ENCODE data around the gene UBL3.
A peak's percentile ranks its signal among the peaks of the same experiment; 100 is the strongest.

The UBL3 gene

DNA sequence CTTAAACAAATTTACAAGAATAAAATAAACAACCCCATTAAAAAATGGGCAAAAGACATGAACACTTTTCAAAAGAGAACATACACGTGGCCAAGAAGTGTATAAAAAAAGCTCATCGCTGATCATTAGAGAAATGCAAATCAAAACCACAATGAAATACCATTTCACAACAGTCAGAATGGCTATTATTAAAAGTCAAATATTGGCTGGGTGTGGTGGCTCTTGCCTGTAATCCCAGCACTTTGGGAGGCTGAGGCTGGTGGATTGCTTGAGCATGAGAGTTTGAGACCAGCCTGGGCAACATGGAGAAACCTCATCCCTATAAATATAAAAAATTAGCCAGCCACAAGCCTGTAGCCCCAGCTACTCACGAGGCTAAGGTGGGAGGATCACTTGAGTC is 89.9 kb downstream of the UBL3 start:
- Histone ChIP-seq H3K4me1 (ENCODE audit: control insufficient read depth, insufficient read depth, low read length) (no peaks in the 10 kb centered on the region), H3K4me3 (ENCODE audit: low read depth, low read length) (no peak overlapping the region), H3K27ac (ENCODE audit: low read depth, low read length) (no peak overlapping the region), H3K27me3 (ENCODE audit: control insufficient read depth, insufficient read depth, low read length) (no peaks in the 10 kb centered on the region), H3K9ac (ENCODE audit: low read length) (no peak overlapping the region), H3K9me3 (ENCODE audit: control insufficient read depth, insufficient read depth, low read depth, low read length) (0 out of 2 replicates have a peak, but pooled peaks cover 7% of the 10 kb centered on the region), H3K36me3 (ENCODE audit: control insufficient read depth, insufficient read depth, low read length) (no peaks in the 10 kb centered on the region)

DNA sequence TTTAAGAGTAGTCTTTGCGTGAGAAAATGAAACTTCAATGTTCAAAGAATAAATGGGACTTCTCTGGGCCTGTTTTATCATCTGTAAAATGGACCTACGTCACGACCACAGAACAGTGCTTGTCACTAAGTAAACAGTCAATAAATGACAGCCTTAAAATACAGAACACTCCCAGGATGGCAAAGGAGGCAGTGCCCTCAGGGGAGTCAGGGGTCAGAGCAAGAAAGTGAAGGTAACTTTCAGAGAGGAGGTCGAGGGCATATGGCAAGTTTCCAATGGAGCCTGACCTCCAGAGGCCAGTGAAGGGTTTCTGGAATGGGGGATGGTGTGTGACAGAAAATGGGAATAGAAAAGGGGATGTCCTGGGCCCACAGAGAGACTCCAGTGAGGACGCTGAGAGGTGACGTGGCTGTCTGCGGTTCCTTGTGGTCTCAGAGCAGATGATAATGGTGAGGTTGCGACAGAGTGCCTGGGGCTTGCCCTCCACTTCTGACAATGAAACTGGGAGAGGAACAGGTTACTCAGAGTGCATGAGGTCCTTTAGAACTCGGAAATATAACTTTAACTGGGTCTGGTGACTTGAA is 91.8 kb downstream of the UBL3 start:
- no peak overlapping the region for H3K9ac ChIP-seq (ENCODE audit: low read length)
- H3K36me3 ChIP-seq (ENCODE audit: control insufficient read depth, insufficient read depth, low read length): no peaks in the 10 kb centered on the region
- H3K27ac ChIP-seq (ENCODE audit: low read depth, low read length): no peak overlapping the region
- no peaks in the 10 kb centered on the region for H3K27me3 ChIP-seq (ENCODE audit: control insufficient read depth, insufficient read depth, low read length)
- peaks cover 11% of the 10 kb centered on the region for H3K4me1 ChIP-seq (ENCODE audit: control insufficient read depth, insufficient read depth, low read length)
- H3K4me3 ChIP-seq (ENCODE audit: low read depth, low read length): no peak overlapping the region
- 0 out of 2 replicates have a peak, but pooled peaks cover 7% of the 10 kb centered on the region for H3K9me3 ChIP-seq (ENCODE audit: control insufficient read depth, insufficient read depth, low read depth, low read length)

DNA sequence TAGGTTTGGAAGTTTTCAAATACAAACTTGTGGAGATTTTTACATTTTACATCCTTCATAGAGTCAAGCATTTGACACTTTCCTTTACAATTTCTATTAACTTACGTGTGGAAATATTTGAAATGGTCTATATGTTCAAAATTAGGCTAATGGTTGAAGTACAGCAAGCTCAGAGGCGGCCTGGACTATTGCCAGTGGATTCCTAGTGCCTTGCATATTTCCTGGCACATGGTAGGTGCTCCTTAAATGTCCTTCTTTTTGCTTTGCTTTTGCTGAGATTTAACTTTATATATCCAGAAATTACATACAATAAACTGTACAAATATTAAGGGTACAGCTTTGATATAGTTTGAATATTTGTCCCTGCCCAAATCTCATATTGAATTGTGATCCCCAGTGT is 93.9 kb downstream of the UBL3 start:
- Histone ChIP-seq H3K4me3 (ENCODE audit: low read depth, low read length) (no peak overlapping the region), H3K9ac (ENCODE audit: low read length) (no peak overlapping the region), H3K4me1 (ENCODE audit: control insufficient read depth, insufficient read depth, low read length) (peaks cover 13% of the 10 kb centered on the region), H3K27ac (ENCODE audit: low read depth, low read length) (no peak overlapping the region), H3K36me3 (ENCODE audit: control insufficient read depth, insufficient read depth, low read length) (no peaks in the 10 kb centered on the region), H3K9me3 (ENCODE audit: control insufficient read depth, insufficient read depth, low read depth, low read length) (0 out of 2 replicates have a peak, but pooled peaks cover 7% of the 10 kb centered on the region), H3K27me3 (ENCODE audit: control insufficient read depth, insufficient read depth, low read length) (no peaks in the 10 kb centered on the region)

DNA sequence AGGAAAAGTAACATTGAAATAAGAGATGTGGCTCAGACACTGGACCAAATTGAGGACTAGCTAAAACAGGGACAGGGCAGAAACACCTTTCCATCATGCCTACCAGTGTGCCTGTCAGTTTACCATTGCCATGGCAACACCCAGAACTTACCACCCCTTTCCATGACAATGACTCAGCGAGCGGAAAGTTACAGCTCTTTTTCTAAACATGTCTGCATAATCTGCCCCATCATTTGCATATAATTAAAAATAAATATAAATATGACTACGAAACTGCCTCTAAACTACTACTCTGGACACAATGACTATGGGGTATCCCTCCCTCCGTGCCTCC is 96.0 kb downstream of the UBL3 start:
- Histone ChIP-seq H3K27me3 (ENCODE audit: control insufficient read depth, insufficient read depth, low read length) (no peaks in the 10 kb centered on the region), H3K4me1 (ENCODE audit: control insufficient read depth, insufficient read depth, low read length) (peaks cover 13% of the 10 kb centered on the region), H3K4me3 (ENCODE audit: low read depth, low read length) (no peak overlapping the region), H3K27ac (ENCODE audit: low read depth, low read length) (no peak overlapping the region), H3K36me3 (ENCODE audit: control insufficient read depth, insufficient read depth, low read length) (no peaks in the 10 kb centered on the region), H3K9ac (ENCODE audit: low read length) (no peak overlapping the region), H3K9me3 (ENCODE audit: control insufficient read depth, insufficient read depth, low read depth, low read length) (no peaks in the 10 kb centered on the region)

DNA sequence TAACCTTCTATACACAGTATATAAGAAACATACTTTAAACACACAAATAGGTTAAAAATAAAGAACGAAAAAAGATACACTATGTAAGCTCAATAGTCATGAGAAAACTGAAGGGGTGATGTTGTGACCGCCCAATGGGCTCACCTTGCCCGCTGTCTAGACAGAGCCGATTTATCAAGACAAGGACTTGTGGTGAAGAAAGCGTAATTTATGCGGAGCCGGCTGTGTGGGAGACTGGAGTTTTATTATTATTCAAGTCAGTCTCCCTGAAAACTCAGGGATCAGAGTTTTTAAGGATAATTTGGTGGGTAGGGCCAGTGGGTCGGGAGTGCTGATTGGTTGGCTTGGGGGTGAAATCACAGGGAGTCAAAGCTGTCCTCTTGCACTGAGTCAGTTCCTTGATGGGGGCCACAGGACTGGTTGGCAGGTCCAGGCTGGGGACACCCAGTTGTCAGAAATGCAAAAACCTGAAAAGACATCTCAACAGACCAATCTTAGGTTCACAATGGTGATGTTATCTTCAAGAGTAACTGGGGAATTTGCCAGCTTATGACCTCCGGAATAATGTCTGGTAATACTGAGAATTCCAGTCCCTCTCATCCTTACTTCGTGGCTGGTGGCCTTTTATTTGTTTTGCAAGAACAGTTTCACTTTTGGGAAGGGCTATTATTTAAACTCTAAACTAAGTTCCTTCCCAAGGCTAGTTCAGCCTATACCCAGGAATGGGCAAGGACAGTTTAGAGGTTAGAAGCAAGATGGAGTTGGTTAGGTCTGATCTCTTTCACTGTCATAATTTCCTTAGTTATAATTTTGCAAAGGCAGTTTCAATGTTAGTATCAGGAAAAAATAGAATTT is 96.6 kb downstream of the UBL3 start:
- Histone ChIP-seq H3K9ac (ENCODE audit: low read length) (no peak overlapping the region), H3K36me3 (ENCODE audit: control insufficient read depth, insufficient read depth, low read length) (no peaks in the 10 kb centered on the region), H3K27ac (ENCODE audit: low read depth, low read length) (peak overlapping the region; percentile 34; the same call in 1 of the 2 replicates), H3K27me3 (ENCODE audit: control insufficient read depth, insufficient read depth, low read length) (no peaks in the 10 kb centered on the region), H3K4me1 (ENCODE audit: control insufficient read depth, insufficient read depth, low read length) (peaks cover 13% of the 10 kb centered on the region), H3K9me3 (ENCODE audit: control insufficient read depth, insufficient read depth, low read depth, low read length) (no peaks in the 10 kb centered on the region), H3K4me3 (ENCODE audit: low read depth, low read length) (no peak overlapping the region)

DNA sequence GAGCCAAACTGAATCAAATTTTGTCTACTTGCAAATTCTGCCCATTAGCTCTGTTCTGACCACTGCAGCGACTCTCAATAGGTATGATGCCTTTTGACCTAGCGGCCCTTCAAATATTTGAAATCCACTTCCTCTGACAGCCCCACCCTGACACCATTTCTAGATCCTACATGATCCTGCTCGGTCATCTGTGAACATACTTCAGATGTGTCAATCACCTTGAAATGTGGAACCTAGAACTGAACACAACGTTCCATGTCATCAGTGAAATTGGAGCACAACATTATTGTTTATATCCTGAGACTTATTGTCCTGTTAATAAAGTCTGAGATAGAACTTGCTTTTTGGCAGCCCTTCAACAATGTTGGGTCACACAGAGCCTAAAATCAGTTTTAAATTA is 98.2 kb downstream of the UBL3 start:
- H3K27me3 ChIP-seq (ENCODE audit: control insufficient read depth, insufficient read depth, low read length): no peaks in the 10 kb centered on the region
- H3K9me3 ChIP-seq (ENCODE audit: control insufficient read depth, insufficient read depth, low read depth, low read length): no peaks in the 10 kb centered on the region
- no peak overlapping the region for H3K9ac ChIP-seq (ENCODE audit: low read length)
- no peak overlapping the region for H3K27ac ChIP-seq (ENCODE audit: low read depth, low read length)
- no peak overlapping the region for H3K4me3 ChIP-seq (ENCODE audit: low read depth, low read length)
- peaks cover 13% of the 10 kb centered on the region for H3K4me1 ChIP-seq (ENCODE audit: control insufficient read depth, insufficient read depth, low read length)
- no peaks in the 10 kb centered on the region for H3K36me3 ChIP-seq (ENCODE audit: control insufficient read depth, insufficient read depth, low read length)

DNA sequence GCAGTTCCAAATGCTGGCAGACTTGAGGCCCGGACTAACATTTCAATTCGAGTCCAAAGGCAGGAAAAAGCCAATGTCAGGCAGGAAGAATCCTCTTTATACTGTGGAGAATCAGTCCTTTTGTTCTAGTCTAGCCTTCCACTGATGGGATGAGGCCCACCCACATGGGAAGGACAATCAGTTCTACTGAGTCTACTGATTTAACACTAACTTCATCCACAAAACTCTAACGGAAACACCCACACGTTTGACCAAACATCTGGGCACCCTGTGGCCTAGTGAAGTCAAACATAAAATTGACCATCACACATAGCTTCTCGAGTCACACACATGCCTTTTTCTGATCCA is 100.3 kb downstream of the UBL3 start:
- no peaks in the 10 kb centered on the region for H3K27me3 ChIP-seq (ENCODE audit: control insufficient read depth, insufficient read depth, low read length)
- no peak overlapping the region for H3K9ac ChIP-seq (ENCODE audit: low read length)
- peaks cover 13% of the 10 kb centered on the region for H3K4me1 ChIP-seq (ENCODE audit: control insufficient read depth, insufficient read depth, low read length)
- no peak overlapping the region for H3K27ac ChIP-seq (ENCODE audit: low read depth, low read length)
- no peaks in the 10 kb centered on the region for H3K36me3 ChIP-seq (ENCODE audit: control insufficient read depth, insufficient read depth, low read length)
- H3K9me3 ChIP-seq (ENCODE audit: control insufficient read depth, insufficient read depth, low read depth, low read length): no peaks in the 10 kb centered on the region
- no peak overlapping the region for H3K4me3 ChIP-seq (ENCODE audit: low read depth, low read length)

DNA sequence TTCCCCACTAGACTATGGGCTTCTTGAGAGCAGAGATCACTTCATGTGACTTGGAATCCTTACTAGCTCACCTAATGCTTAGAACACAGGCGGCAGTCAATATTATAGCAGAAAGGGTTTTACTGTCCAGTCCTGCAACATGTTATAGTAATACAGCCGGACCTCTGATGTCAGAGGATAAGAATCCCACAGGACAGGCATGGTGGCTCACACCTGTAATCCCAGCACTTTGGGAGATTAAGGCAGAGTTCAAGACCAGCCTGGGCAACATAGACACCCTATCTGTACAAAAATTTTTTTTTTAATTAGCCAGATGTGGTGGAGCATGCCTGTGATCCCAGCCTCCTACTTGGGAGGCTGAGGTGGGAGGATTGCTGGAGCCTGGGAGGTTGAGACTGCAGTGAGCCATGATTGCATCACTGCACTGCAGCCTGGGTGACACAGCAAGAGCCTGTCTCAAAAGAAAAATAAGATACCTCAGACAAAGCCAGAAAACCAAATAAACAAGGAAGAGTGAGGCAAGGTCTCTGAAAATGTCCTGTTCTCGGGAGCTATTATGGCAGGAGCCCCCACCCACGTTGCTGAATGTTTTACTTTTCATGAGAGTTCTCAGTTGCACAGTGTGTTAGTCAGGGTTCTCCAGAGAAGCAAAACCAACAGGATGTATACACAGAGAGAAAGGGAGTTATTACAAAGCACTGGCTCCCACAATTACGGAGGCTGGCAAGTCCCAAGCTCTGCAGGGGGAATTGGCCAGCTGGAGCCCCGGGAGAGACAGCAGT is 100.8 kb downstream of the UBL3 start:
- H3K4me3 ChIP-seq (ENCODE audit: low read depth, low read length): no peak overlapping the region
- no peak overlapping the region for H3K9ac ChIP-seq (ENCODE audit: low read length)
- H3K36me3 ChIP-seq (ENCODE audit: control insufficient read depth, insufficient read depth, low read length): no peaks in the 10 kb centered on the region
- H3K9me3 ChIP-seq (ENCODE audit: control insufficient read depth, insufficient read depth, low read depth, low read length): no peaks in the 10 kb centered on the region
- H3K4me1 ChIP-seq (ENCODE audit: control insufficient read depth, insufficient read depth, low read length): peaks cover 11% of the 10 kb centered on the region
- H3K27ac ChIP-seq (ENCODE audit: low read depth, low read length): no peak overlapping the region
- no peaks in the 10 kb centered on the region for H3K27me3 ChIP-seq (ENCODE audit: control insufficient read depth, insufficient read depth, low read length)

DNA sequence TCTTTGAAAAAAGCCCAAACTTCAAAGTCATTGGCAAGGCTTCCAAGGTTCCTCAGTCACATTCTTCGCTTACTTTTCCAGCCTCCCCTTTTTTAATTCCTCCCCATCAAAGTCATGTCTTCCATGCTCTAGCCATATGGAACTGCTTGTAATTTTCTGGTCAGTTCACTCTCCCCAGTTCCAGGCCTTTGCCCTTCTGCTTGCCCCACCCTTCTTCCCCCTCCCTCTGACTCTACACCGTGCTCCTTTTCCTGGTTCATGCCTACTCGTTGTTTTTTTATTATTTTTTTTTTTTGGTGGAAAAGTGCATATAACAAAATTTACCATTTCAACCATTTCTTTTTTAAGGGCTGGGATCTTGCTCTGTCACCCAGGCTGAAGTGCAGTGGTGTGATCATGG is 102.3 kb downstream of the UBL3 start:
- H3K4me1 ChIP-seq (ENCODE audit: control insufficient read depth, insufficient read depth, low read length): no peaks in the 10 kb centered on the region
- no peak overlapping the region for H3K27ac ChIP-seq (ENCODE audit: low read depth, low read length)
- no peaks in the 10 kb centered on the region for H3K36me3 ChIP-seq (ENCODE audit: control insufficient read depth, insufficient read depth, low read length)
- no peak overlapping the region for H3K9ac ChIP-seq (ENCODE audit: low read length)
- no peaks in the 10 kb centered on the region for H3K9me3 ChIP-seq (ENCODE audit: control insufficient read depth, insufficient read depth, low read depth, low read length)
- H3K27me3 ChIP-seq (ENCODE audit: control insufficient read depth, insufficient read depth, low read length): no peaks in the 10 kb centered on the region
- H3K4me3 ChIP-seq (ENCODE audit: low read depth, low read length): no peak overlapping the region

DNA sequence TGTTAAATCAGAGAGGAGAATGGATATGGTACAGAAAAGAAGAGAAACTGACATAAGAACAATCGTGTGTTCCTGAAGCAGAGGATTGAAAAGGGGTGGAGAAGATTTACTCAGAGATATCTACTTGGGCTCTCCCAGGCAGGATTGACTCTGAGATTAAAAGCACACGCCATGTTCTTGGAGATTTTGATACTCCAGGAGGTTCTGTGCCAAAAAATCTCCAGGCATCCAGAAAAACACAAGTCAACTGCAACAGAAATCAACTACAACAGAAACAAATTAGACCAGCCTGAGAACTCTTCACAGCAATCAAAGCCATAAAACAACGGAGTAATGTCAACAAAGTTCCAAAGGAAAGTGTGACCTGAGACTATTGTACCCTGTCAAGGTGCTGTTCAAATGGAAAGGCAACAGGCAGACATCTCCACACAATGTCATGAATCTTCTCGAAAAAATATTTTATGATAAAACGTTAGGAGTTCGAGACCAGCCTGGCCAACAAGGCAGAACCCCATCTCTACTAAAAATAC is 104.2 kb downstream of the UBL3 start:
- no peak overlapping the region for H3K4me3 ChIP-seq (ENCODE audit: low read depth, low read length)
- H3K4me1 ChIP-seq (ENCODE audit: control insufficient read depth, insufficient read depth, low read length): no peaks in the 10 kb centered on the region
- H3K9me3 ChIP-seq (ENCODE audit: control insufficient read depth, insufficient read depth, low read depth, low read length): no peaks in the 10 kb centered on the region
- H3K27me3 ChIP-seq (ENCODE audit: control insufficient read depth, insufficient read depth, low read length): no peaks in the 10 kb centered on the region
- H3K9ac ChIP-seq (ENCODE audit: low read length): no peak overlapping the region
- no peak overlapping the region for H3K27ac ChIP-seq (ENCODE audit: low read depth, low read length)
- H3K36me3 ChIP-seq (ENCODE audit: control insufficient read depth, insufficient read depth, low read length): no peaks in the 10 kb centered on the region

DNA sequence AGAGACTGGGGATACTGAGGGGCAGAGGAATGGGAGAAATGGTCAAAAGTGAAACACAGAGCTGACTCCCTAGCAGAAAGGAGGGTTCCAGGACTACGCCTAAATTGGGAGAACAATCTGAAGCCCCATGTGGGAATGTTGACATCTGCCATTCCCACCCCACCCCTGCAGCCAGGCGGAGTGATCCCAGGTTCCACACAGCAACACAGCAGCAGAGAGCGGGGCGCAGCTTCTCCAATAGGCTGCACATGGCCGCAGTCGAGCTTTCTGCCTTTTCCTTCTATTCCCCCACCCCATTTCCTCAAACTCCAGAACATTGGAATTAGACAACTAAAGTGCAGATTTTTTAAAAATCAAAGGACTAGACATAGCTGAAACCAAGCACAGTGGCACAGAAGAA is 104.7 kb downstream of the UBL3 start:
- H3K9me3 ChIP-seq (ENCODE audit: control insufficient read depth, insufficient read depth, low read depth, low read length): no peaks in the 10 kb centered on the region
- no peak overlapping the region for H3K9ac ChIP-seq (ENCODE audit: low read length)
- H3K4me1 ChIP-seq (ENCODE audit: control insufficient read depth, insufficient read depth, low read length): no peaks in the 10 kb centered on the region
- H3K27me3 ChIP-seq (ENCODE audit: control insufficient read depth, insufficient read depth, low read length): no peaks in the 10 kb centered on the region
- no peak overlapping the region for H3K27ac ChIP-seq (ENCODE audit: low read depth, low read length)
- no peaks in the 10 kb centered on the region for H3K36me3 ChIP-seq (ENCODE audit: control insufficient read depth, insufficient read depth, low read length)
- H3K4me3 ChIP-seq (ENCODE audit: low read depth, low read length): no peak overlapping the region
